KOPT-K1 (cell line): ENCODE results near the gene FIGNL2.

Experiments used
- H3K27ac ChIP-seq: fragments of 200-600 bp; sonication (generic); 2 replicates; pipeline ENCODE4 v1.5.1; 2016; ENCODE audit warnings: antibody characterized with exemption, mild to moderate bottlenecking, low read depth, low read length; ENCODE audit not compliant: poor library complexity, severe bottlenecking
- H3K36me3 ChIP-seq: fragments of 200-600 bp; sonication (generic); 2 replicates; pipeline ENCODE4 v1.5.1; 2017; ENCODE audit warnings: antibody characterized with exemption, mild to moderate bottlenecking, low read length, moderate library complexity; ENCODE audit not compliant: insufficient read depth
- H3K9me3 ChIP-seq: fragments of 200-600 bp; sonication (generic); 2 replicates; pipeline ENCODE4 v1.5.1; 2017; ENCODE audit warnings: antibody characterized with exemption, low read length, mild to moderate bottlenecking; ENCODE audit not compliant: insufficient read depth, poor library complexity, severe bottlenecking

The FIGNL2 gene

DNA sequence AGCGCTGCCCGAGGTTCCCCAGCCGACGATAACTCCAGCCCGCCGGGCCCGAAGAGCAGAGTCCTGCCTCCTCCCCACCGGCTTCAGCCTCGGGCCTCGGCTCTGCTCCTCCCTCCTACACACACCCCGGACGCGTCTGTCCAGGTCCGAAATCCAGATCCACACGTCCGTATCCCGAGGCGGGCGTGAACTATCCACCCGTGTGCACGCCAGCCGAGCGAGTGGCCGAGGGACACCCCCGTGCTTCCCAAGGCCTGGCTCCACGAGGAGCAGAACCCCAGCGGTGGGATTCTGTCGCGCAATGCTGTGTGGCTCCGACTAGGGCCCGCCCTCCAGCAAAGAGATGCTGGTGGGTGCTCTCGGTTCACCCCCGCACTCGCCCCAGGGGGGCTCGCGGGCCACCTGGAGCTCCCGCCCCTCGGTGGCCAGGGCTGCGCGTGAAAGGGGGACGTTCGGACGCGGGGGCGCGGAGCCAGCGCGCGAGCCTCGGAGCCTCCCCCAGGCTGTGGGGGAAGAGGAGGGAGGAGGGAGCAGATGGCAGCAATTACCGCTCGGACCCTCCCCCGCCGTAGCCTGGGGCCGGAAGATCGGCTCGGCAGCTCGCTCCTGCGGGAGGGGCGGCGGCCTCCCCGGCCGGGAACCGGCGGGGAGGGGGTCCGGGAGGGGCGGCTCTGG lies 20.4 kb upstream of the FIGNL2 start:
- Histone ChIP-seq H3K9me3 (no peaks in the 10 kb centered on the region), H3K27ac (no peak overlapping the region), H3K36me3 (no peaks in the 10 kb centered on the region)

DNA sequence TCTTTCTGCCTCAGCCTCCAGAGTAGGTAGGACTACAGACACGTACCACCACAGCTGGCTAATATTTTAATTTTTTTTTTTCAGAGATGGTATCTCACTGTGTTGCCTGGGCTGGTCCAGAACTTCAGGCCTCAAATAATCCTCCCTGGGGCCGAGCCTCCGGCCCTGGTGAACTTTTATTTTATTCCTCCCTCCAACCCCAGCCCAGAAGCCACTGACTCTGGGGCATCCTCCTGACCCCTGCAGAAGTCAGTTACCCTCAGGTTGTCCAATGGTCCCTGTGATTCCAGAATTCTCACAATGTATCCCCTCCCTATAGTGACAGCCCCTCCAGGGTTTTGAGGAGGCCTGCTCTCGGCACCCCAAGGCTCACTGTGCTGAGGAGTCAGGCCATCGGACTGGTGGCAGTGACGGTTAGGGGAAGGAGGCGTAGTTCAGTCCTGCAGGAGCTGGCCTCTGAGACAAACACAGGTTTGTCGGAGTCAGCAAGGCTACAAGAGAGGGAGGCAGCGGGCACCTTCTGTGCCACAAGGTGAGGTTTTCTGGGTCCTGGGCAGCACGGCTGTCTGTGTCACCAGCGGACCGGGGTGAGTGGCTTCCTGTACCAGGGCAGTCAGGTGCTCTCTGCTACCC lies 19.4 kb upstream of the FIGNL2 start:
- Histone ChIP-seq H3K36me3 (no peaks in the 10 kb centered on the region), H3K27ac (no peak overlapping the region), H3K9me3 (no peaks in the 10 kb centered on the region)

DNA sequence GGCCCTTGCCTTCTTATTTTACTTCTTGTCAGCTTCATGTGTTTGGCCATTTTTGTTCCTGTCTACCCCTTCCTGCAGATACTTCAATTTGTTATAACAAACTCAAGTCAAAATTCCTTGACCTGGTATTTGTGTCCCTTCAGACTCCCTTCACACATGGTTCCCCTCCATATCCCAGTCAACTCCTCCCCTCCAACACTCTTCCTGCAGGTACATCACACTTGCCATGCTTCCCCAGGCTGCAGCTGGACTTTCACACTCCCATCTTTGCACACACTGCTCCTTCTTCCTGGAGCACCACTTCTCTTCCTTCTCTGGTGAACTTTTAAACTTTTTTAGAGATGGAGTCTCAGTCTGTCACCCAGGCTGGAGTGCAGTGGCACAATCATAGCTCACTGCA lies 18.9 kb upstream of the FIGNL2 start:
- Histone ChIP-seq H3K27ac (no peak overlapping the region), H3K36me3 (no peaks in the 10 kb centered on the region), H3K9me3 (no peaks in the 10 kb centered on the region)

DNA sequence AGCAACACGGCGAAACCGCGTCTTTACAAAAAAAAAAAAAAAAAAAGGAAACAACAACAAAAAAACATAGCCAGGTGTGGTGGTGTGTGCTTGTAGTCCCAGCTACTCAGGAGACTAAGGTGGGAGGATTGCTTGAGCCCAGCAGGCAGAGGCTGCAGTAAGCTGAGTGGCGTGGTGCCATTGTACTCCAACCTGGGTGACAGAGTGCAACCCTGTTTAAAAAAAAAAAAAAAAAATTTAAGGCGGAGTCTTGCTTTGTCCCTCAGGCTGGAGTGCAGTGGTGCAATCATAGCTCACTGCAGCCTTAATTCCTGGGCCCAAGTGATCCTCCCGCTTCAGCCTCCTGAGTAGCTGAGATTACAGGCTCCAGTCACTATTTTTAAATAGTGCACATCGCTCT lies 18.2 kb upstream of the FIGNL2 start:
- H3K27ac ChIP-seq, result no peak overlapping the region
- H3K36me3 ChIP-seq, result no peaks in the 10 kb centered on the region
- no peaks in the 10 kb centered on the region for H3K9me3 ChIP-seq

DNA sequence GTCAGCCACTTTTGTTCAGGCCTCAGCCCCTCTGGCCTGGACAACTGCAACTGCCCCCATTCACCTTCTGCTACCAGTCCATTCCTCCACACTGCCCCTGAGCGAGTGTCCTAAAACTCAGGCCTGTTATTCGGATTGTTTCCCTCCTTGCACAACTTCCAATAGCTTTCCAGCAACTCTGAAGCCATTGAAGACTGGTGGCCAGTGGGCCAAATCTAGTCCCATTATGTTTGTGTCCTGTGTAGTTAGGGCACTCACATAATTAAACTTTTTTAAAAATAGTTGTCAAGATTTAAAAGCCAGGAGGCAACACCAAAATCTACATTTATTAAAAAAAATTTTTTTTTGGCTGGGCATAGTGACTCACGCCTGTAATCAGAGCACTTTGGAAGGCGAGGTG lies 17.8 kb upstream of the FIGNL2 start:
- H3K27ac ChIP-seq, result no peak overlapping the region
- no peaks in the 10 kb centered on the region for H3K9me3 ChIP-seq
- no peaks in the 10 kb centered on the region for H3K36me3 ChIP-seq

DNA sequence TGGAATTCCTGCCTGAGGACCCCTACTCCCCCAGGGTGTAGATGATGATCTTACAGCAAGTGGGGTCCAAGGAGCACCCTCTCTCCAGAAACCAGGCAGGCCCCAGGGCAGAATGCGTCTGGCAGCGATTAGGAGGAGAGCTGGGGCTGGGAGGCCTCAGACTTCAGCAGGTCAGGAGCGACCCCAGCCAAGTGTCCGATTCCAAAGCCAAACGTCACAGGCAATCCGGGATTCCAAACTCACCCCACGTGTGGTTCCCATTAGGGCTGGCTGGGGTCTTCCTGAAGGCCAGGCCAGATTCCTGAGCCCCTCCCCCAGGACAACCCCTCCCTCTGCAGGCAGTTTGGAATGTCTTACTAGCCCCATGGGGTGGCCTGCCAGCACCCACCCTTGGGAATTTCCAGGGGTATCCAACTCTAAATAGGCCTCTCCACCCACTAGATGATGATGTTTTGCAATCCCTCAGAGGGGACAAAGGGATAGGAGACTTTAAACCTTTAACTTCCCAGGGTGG lies 17.3 kb upstream of the FIGNL2 start:
- Histone ChIP-seq H3K9me3 (no peaks in the 10 kb centered on the region), H3K27ac (no peak overlapping the region), H3K36me3 (no peaks in the 10 kb centered on the region)

DNA sequence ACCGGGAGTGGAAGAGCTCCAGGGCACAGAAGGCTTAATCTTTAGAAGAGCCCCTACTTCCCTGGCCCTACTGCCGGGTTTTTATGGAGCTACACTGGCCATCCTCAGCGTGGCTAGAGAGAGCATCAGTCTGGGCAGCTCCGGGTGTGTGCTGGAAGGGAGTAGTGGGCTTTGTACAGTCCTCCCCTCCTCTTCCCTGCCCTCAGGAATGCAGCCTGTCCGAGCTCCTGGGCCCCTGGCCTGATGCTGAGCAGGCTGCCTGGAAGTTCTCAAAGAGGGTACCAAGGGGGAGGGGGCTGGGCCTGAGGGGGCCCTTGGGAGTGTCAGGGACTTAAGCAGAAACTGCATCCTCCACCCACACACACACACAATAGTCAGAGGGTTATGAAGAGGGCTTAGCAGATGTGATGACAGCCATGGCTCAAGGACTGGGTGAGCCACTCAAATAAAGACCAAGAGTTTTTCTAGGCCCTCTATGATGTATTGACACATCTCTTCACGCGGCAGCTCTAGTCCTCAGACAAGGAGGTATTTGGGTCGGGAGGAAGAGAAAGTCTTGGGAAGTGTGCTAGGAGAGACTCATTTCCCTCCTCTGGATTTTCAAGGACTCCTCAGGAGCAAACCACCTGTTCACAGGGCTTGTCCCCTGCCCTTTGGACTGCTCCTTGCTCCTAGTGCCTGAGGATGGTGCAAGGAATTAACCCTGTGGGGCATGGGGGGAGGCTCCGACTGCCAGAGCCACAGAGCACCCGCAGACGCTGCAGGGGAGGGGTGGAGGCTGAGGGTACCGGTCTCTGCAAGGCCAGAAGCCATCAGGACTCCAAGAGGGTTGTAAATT lies 16.5 kb upstream of the FIGNL2 start:
- Histone ChIP-seq H3K27ac (no peak overlapping the region), H3K36me3 (no peaks in the 10 kb centered on the region), H3K9me3 (no peaks in the 10 kb centered on the region)

DNA sequence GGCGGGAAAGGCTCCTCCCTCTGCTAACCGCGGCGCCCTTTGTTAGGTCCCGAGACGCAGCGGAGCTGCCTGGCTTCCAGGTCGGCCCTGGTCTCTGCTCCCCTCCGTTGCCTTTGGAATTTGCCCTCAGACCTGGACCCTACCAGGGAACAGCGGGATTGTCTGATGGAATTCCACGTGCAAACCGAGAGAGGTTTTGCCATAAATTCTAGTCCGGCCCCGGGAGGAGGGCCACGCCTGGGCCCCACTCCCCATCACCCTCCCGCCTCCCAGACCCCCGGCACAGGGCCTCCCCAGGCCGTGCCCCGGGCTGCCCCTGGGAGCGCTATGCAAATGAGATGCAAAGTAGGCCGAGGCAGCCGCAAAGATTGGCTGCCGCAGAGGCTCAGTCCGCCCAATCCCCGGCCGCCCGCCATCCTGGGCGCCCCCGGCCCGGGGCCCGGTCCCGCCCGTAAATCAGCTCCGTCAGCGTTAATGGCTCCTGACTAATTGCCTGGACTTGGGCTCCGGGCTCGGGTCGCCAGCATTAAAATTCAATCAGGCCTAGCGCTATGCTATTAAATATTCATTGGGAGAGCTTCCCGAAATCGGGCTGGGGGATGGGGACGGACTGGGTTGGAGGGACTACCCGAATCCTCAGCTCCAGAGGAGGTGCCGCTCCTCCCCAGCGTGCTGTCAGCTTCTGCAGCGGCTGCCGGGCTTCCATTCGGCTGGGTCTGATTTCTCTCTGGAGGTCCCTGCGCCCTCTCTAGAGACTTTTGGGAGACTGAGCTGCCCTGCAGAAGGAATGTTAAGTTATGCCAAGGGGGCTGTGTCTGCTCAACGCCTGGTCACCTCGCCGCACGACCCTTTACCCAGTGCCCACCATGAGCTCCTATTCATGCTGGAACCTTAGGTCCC lies 15.7 kb upstream of the FIGNL2 start:
- no peak overlapping the region for H3K27ac ChIP-seq
- H3K9me3 ChIP-seq, result no peaks in the 10 kb centered on the region
- H3K36me3 ChIP-seq, result no peaks in the 10 kb centered on the region

DNA sequence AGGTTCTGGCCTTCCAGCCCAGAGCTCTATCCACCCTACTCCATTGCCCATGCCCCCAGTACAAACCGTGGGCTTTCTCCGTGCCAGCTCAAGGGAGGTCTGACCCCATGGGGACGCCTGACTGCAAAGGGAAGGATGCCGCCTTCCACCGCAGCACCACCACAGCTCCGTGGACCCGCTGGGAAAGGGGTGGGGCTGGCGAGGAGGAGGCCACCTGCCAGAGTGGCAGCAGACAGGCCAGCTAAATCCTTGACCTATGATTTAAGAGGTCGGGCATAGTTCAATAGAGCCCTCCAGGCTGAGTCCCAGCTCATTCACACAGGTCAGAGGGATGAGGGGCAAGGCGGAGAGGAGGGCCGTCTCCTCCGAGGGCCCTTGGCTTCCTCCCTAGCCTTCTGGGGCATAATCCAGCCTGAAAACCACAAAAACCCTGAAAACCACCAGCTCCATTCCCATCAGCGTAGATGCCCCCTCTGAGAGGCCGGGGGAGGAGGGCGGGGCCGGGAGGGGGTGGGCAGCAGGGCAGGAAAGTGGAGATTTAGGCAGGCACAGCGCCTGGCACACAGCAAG lies 14.9 kb upstream of the FIGNL2 start:
- Histone ChIP-seq H3K36me3 (no peaks in the 10 kb centered on the region), H3K9me3 (no peaks in the 10 kb centered on the region), H3K27ac (no peak overlapping the region)

DNA sequence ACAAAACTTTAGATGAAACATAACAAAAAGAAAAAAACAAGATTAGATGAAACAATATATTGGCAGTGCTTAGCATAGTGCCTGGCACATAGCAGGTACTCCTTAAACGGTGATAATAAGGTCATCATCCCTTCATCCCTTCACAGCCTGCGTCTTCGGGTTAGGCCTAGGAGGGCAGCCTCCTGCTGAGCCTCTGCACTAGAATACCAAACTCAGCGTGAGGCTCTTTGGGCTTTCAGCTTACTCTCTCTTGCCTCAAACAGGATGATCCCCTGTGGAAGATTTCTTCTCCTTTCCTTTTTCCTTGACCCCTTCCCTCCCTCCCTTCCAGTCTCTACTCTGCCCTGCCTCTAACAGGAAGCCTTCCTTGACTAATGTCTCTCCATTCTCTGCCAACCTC lies 14.4 kb upstream of the FIGNL2 start:
- Histone ChIP-seq H3K27ac (no peak overlapping the region), H3K9me3 (no peaks in the 10 kb centered on the region), H3K36me3 (no peaks in the 10 kb centered on the region)

DNA sequence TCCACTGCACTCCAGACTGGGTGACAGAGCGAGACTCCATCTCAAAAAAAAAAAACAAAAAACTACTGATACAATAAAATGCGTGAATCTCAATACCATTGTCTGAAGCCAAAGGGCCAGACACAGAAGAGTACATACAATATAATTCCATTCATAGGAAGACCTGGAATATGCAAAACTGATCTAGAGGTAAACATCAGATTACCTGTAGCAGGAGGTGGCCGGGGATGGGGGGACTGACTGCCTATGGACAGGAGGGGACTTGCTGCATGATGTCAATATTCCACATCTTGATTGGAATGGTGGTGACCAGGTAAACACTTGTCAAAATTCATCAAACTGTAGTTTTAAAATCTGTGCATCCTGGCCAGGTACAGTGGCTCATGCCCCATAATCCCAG lies 12.5 kb upstream of the FIGNL2 start:
- H3K27ac ChIP-seq, result no peak overlapping the region
- no peaks in the 10 kb centered on the region for H3K36me3 ChIP-seq
- H3K9me3 ChIP-seq, result no peaks in the 10 kb centered on the region

DNA sequence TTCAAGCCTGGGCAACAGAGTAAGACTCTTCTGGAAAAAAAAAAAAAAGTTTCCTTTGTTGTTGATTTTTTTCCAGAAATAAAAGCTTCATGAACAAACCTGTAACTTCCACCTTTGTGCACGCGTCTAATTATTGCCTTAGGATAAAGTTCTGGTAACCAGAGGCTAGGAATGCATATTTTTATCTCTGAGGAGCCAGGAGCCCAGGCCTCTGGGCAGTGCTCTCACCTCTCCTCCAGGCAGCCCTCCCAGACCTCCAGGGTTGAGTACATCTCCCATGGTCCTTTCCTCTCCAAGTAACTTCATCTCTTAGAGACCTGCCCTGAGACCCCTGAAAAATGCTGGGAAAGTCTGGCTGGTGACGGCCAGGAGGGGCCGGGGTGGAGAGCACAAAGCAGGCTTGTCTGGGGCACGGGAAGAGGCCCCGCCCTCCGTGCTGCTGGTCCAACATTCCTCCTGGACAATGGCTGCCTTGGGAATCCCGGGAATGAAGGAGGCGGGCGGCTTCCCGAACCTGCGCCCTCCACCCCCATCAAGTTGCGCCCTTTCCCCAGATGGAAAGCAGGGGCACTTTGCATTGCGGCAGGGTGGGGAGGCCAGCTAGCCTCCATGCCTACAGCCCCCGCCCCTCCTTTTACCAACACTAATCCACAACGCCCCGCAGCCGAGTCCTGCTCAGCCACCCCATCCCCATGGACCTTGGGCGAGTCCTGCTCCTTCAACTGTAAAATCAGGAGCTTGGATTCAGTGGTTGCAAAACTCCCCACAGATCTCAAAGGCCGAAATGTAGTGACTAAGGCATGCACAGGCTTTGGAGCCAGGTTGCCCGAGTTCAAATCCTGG lies 7.3 kb upstream of the FIGNL2 start:
- Histone ChIP-seq H3K9me3 (no peaks in the 10 kb centered on the region), H3K27ac (no peak overlapping the region)

DNA sequence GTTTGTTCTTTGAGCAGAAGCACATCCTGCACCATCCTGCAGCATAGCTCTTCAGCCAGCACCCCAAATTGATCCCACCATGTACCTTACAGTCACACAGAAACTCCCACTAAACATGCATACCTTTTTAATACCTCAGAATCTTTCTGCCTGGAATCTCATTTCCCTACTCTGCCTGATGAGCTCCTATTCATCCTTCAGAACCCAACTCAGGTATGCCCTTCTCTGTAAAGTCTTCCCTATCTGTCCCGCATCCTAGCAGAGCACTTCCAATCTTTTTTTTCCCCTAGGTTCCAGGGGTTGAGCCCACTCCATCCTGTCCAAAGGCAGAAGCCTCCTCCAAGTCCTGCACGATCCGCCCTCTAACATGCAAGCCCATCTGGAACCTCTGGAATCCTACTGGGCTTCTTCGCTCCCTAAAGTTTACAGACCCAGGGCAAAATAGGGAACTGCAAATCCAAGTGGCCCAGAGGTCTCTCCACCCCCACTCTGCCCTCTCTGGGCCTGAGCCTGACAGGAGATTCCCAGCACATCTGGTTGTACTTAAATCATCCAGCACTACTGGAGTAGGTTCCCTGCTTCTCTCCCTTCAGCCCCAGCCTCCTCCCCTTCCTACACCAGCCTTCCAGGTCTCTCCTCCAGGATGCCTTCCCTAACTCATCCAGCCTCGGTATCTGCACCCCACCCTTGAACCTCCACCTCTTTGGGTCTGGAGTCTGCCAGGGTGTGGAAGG lies 4.1 kb upstream of the FIGNL2 start:
- Histone ChIP-seq H3K36me3 (no peaks in the 10 kb centered on the region), H3K9me3 (no peaks in the 10 kb centered on the region), H3K27ac (no peak overlapping the region)

More for the DNA sequence above, 7.3 kb upstream of the FIGNL2 start:
- no peaks in the 10 kb centered on the region for H3K36me3 ChIP-seq
